ENCODE results near the gene ADAM17.

The ADAM17 gene

GRCh38 chr2:9536504-9536903 is 19.1 kb downstream of the ADAM17 start:
- TF ChIP-seq, protein P1, sequence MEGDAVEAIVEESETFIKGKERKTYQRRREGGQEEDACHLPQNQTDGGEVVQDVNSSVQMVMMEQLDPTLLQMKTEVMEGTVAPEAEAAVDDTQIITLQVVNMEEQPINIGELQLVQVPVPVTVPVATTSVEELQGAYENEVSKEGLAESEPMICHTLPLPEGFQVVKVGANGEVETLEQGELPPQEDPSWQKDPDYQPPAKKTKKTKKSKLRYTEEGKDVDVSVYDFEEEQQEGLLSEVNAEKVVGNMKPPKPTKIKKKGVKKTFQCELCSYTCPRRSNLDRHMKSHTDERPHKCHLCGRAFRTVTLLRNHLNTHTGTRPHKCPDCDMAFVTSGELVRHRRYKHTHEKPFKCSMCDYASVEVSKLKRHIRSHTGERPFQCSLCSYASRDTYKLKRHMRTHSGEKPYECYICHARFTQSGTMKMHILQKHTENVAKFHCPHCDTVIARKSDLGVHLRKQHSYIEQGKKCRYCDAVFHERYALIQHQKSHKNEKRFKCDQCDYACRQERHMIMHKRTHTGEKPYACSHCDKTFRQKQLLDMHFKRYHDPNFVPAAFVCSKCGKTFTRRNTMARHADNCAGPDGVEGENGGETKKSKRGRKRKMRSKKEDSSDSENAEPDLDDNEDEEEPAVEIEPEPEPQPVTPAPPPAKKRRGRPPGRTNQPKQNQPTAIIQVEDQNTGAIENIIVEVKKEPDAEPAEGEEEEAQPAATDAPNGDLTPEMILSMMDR (IDR thresholded peaks at IDR 0.05; ENCODE audit: low read depth, low read length, missing control alignments) = no peak
- DNase-seq (ENCODE audit: low read depth) = no peak
- H3K4me3 ChIP-seq (ENCODE audit: low read depth, low read length) = no peak overlapping the region

- no peak for DNase-seq (ENCODE audit: low read depth)
- no peak overlapping the region for H3K4me3 ChIP-seq (ENCODE audit: low read depth, low read length)
- TF ChIP-seq, protein P1 (IDR thresholded peaks at IDR 0.05; ENCODE audit: low read depth, low read length, missing control alignments) = no peak
These were observed 20.5 kb downstream of the ADAM17 start for GRCh38 chr2:9535177-9535576.

DNA sequence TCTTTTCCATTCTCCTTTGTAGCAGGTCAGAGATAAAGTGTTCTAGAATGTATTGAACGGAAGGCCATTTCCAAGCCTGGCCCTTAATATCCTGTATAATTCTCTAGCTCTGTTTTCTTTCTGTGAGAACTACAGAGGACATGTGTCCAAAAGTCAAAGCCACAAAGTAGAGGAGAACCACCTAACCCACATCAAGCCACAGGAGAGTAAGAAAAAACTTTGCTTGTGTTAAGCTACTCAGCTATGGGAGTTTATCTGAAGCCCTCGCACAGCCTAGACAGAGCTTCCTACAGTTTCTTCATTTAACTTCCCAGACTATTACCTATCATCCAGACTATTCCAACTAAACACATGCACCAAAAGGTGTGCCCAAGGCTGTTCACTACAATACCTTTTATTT is 22.0 kb downstream of the ADAM17 start:
- TF ChIP-seq, protein P1 (IDR thresholded peaks at IDR 0.05; ENCODE audit: low read depth, low read length, missing control alignments) = no peak
- H3K4me3 ChIP-seq (ENCODE audit: low read depth, low read length) = no peak overlapping the region
- no peak for DNase-seq (ENCODE audit: low read depth)

DNA sequence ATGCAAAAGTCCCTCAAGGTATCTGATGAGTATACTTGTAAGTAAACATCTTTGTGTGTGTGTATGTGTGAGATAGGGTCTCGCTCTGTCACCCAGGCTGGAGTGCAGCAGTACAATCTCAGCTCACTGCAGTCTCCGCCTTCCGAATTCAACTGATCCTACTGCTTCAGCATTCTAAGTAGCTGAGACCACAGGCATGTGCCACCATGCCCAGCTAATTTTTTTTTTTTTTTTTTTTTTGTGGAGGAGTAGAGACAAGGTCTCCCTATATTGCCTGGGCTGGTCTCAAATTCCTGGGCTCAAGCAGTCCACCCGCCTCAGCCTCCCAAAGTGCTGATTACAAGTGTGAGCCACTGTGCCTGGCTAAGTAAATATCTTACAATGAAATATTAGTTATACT is 23.2 kb downstream of the ADAM17 start:
- H3K4me3 ChIP-seq (ENCODE audit: low read depth, low read length) = no peak overlapping the region
- TF ChIP-seq, protein P1 (IDR thresholded peaks at IDR 0.05; ENCODE audit: low read depth, low read length, missing control alignments) = no peak
- no peak for DNase-seq (ENCODE audit: low read depth)

GRCh38 chr2:9527995-9528787 is 27.4 kb downstream of the ADAM17 start:
- no peak for DNase-seq (ENCODE audit: low read depth)
- TF ChIP-seq, protein P1 (IDR thresholded peaks at IDR 0.05; ENCODE audit: low read depth, low read length, missing control alignments) = no peak

GRCh38 chr2:9525266-9525665 is 30.4 kb downstream of the ADAM17 start:
- TF ChIP-seq, protein P1 (IDR thresholded peaks at IDR 0.05; ENCODE audit: low read depth, low read length, missing control alignments) = no peak
- H3K4me3 ChIP-seq (ENCODE audit: low read depth, low read length) = no peak overlapping the region
- no peak for DNase-seq (ENCODE audit: low read depth)

More at GRCh38 chr2:9527995-9528787, 27.4 kb downstream of the ADAM17 start:
- no peak overlapping the region for H3K4me3 ChIP-seq (ENCODE audit: low read depth, low read length)

GRCh38 chr2:9524291-9524690 is 31.3 kb downstream of the ADAM17 start:
- no peak overlapping the region for H3K4me3 ChIP-seq (ENCODE audit: low read depth, low read length)
- TF ChIP-seq, protein P1 (IDR thresholded peaks at IDR 0.05; ENCODE audit: low read depth, low read length, missing control alignments) = no peak
- DNase-seq (ENCODE audit: low read depth) = no peak
